DOHH2 (cell line): Measurements from ENCODE around the gene GCN1.

Source experiments
- EZH2phosphoT487 ChIP-seq: fragments of 200-600 bp; sonication (generic); IDR thresholded peaks from 2 replicates; pipeline ENCODE4 v1.6.1; 2017; ENCODE audit warnings: borderline replicate concordance, mild to moderate bottlenecking, antibody characterized with exemption, low read length, moderate library complexity, mixed read lengths
- TF ChIP-seq, protein P1 (sequence below): fragments of 200-600 bp; sonication (generic); IDR thresholded peaks from one replicate; pipeline ENCODE4 v1.5.1; 2014; ENCODE audit warnings: antibody characterized with exemption, mild to moderate bottlenecking, low read depth, low read length; ENCODE audit not compliant: poor library complexity, severe bottlenecking

GRCh38 chr12:120091371-120092090, 103.0 kb downstream of the GCN1 start:
- TF ChIP-seq EZH2phosphoT487 = no peak
- TF ChIP-seq, protein P1, sequence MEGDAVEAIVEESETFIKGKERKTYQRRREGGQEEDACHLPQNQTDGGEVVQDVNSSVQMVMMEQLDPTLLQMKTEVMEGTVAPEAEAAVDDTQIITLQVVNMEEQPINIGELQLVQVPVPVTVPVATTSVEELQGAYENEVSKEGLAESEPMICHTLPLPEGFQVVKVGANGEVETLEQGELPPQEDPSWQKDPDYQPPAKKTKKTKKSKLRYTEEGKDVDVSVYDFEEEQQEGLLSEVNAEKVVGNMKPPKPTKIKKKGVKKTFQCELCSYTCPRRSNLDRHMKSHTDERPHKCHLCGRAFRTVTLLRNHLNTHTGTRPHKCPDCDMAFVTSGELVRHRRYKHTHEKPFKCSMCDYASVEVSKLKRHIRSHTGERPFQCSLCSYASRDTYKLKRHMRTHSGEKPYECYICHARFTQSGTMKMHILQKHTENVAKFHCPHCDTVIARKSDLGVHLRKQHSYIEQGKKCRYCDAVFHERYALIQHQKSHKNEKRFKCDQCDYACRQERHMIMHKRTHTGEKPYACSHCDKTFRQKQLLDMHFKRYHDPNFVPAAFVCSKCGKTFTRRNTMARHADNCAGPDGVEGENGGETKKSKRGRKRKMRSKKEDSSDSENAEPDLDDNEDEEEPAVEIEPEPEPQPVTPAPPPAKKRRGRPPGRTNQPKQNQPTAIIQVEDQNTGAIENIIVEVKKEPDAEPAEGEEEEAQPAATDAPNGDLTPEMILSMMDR = no peak
